ENCODE measurements around the gene VWA3A.
"Not testable (repeated sequence)": the region's sequence is repeated elsewhere in the genome, so short reads cannot be mapped to it uniquely, and the experiment has no call there.

The VWA3A gene

DNA sequence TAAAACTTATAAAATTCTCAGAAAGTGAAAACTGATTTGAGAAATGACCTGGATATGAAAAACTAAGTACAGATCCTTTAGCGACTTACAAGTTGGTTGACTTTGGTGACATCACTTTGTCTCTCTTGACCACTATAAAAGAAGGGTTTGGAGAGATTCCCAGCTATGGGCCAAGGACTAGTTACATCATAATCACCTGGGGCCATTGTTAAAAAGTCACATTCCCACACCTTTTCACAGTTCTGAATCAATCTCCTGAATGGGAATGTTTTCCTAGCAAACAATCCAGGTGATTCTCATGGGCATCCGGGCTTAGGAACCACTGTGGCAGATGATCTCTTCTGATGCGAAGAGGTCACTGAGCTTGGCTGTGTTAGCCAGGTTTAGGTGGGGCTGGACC, 620 bp upstream of the VWA3A start:
- H3K9ac ChIP-seq (ENCODE audit: low read depth, low read length): no peak overlapping the region
- H3K27me3 ChIP-seq (ENCODE audit: control insufficient read depth, insufficient read depth, low read length): no peaks in the 10 kb centered on the region
- H3K9me3 ChIP-seq (ENCODE audit: control insufficient read depth, insufficient read depth, low read length): no peaks in the 10 kb centered on the region
- H3K4me3 ChIP-seq (ENCODE audit: low read depth, low read length): no peak overlapping the region
- H3K4me1 ChIP-seq (ENCODE audit: control insufficient read depth, insufficient read depth, low read length): peaks cover 10% of the 10 kb centered on the region
- no peaks in the 10 kb centered on the region for H3K36me3 ChIP-seq (ENCODE audit: control insufficient read depth, insufficient read depth, low read length)

DNA sequence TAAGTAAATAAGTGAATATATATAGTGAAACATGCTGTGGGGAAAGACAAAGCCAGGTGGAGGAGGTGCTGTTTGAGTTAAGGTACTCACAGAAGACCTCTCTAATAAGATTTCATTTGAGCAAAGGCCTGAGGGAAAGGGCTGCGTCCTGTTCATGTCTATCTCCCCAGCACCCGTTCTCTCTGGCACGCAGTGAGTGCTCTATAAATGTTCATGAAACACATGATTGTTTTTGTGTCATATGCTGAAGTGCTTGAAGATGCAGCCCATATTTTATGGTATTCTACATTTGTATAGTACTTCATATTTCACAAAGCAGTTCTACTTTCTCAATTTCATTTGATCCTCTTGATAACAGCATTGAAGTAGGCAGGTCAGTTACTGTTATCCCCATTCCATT, 990 bp downstream of the VWA3A start:
- Histone ChIP-seq H3K4me3 (ENCODE audit: low read depth, low read length) (no peak overlapping the region), H3K27me3 (ENCODE audit: control insufficient read depth, insufficient read depth, low read length) (no peaks in the 10 kb centered on the region), H3K4me1 (ENCODE audit: control insufficient read depth, insufficient read depth, low read length) (peaks cover 10% of the 10 kb centered on the region), H3K9ac (ENCODE audit: low read depth, low read length) (no peak overlapping the region), H3K9me3 (ENCODE audit: control insufficient read depth, insufficient read depth, low read length) (no peaks in the 10 kb centered on the region), H3K36me3 (ENCODE audit: control insufficient read depth, insufficient read depth, low read length) (no peaks in the 10 kb centered on the region)

DNA sequence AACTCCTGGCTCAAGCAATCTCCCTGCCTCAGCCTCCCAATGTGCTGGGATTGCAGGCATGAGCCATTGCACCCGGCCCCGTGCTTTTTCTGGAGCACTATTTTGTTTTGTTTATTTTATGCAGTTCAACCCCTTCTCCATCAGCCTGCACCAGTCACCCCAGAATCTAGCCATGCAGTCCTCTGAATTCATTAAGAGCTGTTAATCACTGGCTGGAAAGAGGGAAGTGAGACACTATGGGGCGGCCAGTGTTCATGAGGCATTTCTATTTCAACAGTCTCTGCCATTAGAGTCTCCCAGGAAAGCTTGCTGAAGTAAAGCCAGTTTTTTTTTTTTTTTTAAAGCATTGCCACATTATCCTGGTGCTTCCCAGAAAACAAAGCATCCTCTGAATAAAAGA, 1.7 kb downstream of the VWA3A start:
- Histone ChIP-seq H3K36me3 (ENCODE audit: control insufficient read depth, insufficient read depth, low read length) (no peaks in the 10 kb centered on the region), H3K4me3 (ENCODE audit: low read depth, low read length) (no peak overlapping the region), H3K9me3 (ENCODE audit: control insufficient read depth, insufficient read depth, low read length) (no peaks in the 10 kb centered on the region), H3K27me3 (ENCODE audit: control insufficient read depth, insufficient read depth, low read length) (no peaks in the 10 kb centered on the region), H3K4me1 (ENCODE audit: control insufficient read depth, insufficient read depth, low read length) (peaks cover 10% of the 10 kb centered on the region), H3K9ac (ENCODE audit: low read depth, low read length) (no peak overlapping the region)

DNA sequence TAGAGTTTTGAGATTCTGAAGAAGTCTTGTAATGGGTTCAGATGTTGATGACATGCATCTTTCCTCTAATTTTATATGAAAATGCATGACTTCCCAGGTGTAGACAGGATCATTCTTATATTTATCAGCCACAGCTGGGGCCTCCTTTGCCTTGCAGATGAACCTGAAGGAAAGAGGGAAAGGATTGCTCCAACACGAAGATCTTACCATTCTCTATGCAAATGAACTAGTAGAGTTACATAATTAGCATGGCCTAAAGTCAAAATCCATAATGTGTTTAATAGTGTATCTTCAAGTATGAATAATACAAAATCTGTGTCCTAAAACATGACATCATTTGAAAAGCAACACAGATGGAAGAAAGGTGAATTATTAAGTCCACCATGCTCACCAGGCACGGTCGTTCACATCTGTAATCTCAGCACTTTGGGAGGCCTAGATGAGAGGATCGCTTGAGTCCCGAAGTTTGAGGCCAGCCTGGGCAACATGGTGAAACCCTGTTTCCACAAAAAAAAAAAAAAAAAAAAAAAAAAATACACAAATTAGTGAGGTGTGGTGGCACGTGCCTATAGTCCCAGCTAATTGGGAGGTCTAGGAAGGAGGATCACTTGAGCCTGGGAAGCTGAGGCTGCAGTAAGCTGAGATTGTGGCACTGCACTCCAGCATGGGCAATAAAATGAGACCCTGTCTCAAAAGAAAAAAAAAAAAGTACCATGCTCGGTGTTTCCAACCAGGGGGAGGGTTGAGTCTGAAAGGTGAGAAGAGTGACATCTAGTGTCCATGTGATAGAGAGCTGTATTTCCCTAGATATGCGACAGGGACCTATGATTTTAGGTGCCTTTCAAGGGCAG, 6.3 kb downstream of the VWA3A start:
- H3K4me3 ChIP-seq (ENCODE audit: low read depth, low read length): no peak overlapping the region
- H3K9me3 ChIP-seq (ENCODE audit: control insufficient read depth, insufficient read depth, low read length): no peaks in the 10 kb centered on the region
- no peaks in the 10 kb centered on the region for H3K27me3 ChIP-seq (ENCODE audit: control insufficient read depth, insufficient read depth, low read length)
- no peaks in the 10 kb centered on the region for H3K36me3 ChIP-seq (ENCODE audit: control insufficient read depth, insufficient read depth, low read length)
- peaks cover 14% of the 10 kb centered on the region for H3K4me1 ChIP-seq (ENCODE audit: control insufficient read depth, insufficient read depth, low read length)
- H3K9ac ChIP-seq (ENCODE audit: low read depth, low read length): no peak overlapping the region

DNA sequence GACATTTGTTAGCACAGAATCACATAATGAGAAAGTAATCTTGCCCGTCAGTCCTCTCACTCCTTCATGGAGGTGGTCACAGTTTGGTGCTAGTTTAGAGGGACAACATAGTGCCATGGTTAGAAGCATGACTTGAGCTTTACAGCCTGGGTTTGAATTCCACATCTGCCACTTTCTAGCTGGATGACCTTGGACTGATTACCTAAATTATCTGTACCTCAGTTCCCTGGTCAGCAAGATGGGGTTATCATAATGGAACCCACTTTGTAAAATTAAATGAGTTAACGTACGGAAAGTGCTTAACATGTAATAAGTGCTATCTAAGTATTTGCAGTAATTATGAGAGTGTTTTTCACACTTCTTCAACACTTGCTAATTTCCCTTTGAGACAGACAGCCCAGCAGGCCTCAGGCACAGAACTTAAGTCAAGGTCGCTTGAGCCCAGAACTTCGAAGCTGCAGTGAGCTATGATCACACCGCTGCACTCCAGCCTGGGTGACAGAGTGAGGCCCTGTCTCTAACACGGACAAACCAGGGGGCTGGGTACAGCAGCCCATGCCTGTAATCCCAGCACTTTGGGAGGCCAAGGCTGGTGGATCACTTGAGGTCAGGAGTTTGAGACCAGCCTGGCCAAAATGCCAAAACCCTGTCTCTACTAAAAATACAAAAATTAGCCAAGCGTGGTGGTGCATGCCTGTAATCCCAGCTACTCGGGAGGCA, 7.1 kb downstream of the VWA3A start:
- Histone ChIP-seq H3K27me3 (ENCODE audit: control insufficient read depth, insufficient read depth, low read length) (no peaks in the 10 kb centered on the region), H3K36me3 (ENCODE audit: control insufficient read depth, insufficient read depth, low read length) (no peaks in the 10 kb centered on the region), H3K9me3 (ENCODE audit: control insufficient read depth, insufficient read depth, low read length) (no peaks in the 10 kb centered on the region), H3K9ac (ENCODE audit: low read depth, low read length) (no peak overlapping the region), H3K4me3 (ENCODE audit: low read depth, low read length) (no peak overlapping the region), H3K4me1 (ENCODE audit: control insufficient read depth, insufficient read depth, low read length) (peaks cover 18% of the 10 kb centered on the region)

DNA sequence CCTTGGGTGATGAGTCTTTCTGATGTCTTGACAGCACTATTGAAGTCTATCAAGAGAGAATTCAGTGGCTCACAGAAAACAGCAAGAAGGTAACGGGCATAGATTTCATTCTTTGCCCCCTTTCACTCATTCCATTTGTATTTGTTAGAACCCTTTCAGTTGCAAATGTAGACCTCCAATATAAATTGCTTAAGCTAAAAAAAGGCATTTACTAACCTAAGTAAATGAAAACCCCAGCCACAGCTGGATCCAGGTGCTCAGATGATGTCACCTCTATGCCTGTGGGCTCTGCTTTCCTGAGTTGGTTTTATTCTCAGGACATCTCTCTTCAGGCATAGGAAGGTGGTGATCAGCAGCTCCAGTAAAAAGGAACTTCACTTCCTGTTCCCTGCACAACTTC, 11.1 kb downstream of the VWA3A start:
- Histone ChIP-seq H3K4me1 (ENCODE audit: control insufficient read depth, insufficient read depth, low read length) (peaks cover 18% of the 10 kb centered on the region), H3K27me3 (ENCODE audit: control insufficient read depth, insufficient read depth, low read length) (no peaks in the 10 kb centered on the region), H3K4me3 (ENCODE audit: low read depth, low read length) (no peak overlapping the region), H3K9ac (ENCODE audit: low read depth, low read length) (no peak overlapping the region), H3K36me3 (ENCODE audit: control insufficient read depth, insufficient read depth, low read length) (no peaks in the 10 kb centered on the region), H3K9me3 (ENCODE audit: control insufficient read depth, insufficient read depth, low read length) (no peaks in the 10 kb centered on the region)

DNA sequence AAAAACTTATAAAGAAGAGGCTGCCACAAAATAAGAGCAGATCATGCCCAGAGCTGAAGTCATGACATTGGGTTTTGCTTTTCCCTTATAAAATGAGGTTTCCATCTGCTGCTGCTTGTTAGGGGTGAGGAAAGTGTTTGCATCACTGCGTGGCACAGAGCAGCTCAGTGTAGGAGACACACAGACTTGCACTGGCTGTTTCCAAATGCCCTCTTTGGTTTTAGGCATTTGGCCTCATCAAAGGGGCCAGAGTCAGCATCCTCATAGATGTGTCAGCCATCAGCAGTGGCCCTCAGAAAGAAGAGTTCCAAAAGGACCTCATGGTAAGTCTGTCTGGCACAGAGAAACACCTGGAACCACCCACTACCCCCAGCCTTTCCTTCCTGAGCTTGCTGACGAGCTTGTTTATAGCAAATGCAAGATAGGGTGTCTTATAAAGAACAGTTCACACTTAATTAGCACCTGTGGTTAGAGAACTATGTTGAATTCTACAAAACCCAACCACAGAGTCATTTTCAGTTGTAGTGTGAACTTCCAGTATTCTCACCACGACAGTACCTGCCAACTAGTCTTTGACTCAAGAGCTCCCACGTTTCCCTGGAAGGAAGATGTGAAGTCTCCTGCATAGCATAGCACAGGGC, 17.0 kb downstream of the VWA3A start:
- peaks cover 2% of the 10 kb centered on the region for H3K27me3 ChIP-seq (ENCODE audit: control insufficient read depth, insufficient read depth, low read length)
- H3K9ac ChIP-seq (ENCODE audit: low read depth, low read length): no peak overlapping the region
- no peaks in the 10 kb centered on the region for H3K9me3 ChIP-seq (ENCODE audit: control insufficient read depth, insufficient read depth, low read length)
- H3K36me3 ChIP-seq (ENCODE audit: control insufficient read depth, insufficient read depth, low read length): no peaks in the 10 kb centered on the region
- H3K4me1 ChIP-seq (ENCODE audit: control insufficient read depth, insufficient read depth, low read length): no peaks in the 10 kb centered on the region
- H3K4me3 ChIP-seq (ENCODE audit: low read depth, low read length): no peak overlapping the region

DNA sequence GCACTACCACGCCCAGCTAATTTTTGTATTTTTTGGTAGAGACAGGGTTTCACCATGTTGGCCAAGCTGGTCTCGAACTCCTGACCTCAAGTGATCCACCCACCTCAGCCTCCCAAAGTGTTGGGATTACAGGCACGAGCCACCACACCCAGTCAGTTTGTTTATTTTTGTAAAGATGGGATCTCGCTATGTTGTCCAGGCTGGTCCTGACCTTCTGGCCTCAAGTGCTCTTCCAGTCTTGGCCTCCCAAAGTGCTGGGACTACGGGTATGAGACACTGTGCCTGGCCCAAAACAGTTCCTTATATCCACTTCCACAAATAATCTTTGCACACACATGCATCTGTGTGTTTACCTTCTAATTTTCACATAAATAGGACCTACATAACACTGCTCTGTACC, 19.3 kb downstream of the VWA3A start:
- H3K27me3 ChIP-seq (ENCODE audit: control insufficient read depth, insufficient read depth, low read length); H3K36me3 ChIP-seq (ENCODE audit: control insufficient read depth, insufficient read depth, low read length); H3K9ac ChIP-seq (ENCODE audit: low read depth, low read length); H3K9me3 ChIP-seq (ENCODE audit: control insufficient read depth, insufficient read depth, low read length); H3K4me1 ChIP-seq (ENCODE audit: control insufficient read depth, insufficient read depth, low read length); H3K4me3 ChIP-seq (ENCODE audit: low read depth, low read length): not testable (repeated sequence)

DNA sequence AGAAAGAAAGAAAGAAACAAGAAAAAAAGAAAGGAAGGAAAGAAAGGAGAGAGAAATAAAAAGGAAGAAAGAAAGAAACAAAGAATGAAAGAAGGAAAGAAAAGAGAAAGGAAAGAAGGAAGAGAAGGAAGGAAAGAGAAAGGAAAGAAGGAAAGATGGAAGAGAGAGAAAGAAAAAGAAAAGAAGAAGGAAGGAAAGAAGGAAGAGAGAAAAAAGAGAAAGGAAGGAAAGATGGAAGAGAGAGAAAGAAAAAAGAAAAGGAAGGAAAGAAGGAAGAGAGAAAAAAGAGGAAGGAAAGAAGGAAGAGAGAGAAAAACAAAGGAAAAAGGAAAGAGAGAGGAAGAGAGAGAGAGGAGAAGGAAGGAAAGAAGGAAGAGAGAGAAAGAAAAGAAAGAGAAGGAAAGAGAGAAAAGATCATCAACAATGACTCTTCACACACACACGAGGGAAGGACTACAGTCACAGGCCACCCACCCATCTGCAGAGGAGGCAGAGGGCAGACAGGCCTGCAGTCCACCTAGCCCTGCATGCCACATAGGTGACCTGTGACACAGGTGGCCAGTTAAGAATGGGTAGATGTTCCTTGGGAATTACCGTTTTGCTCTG, 23.9 kb downstream of the VWA3A start:
- no peaks in the 10 kb centered on the region for H3K36me3 ChIP-seq (ENCODE audit: control insufficient read depth, insufficient read depth, low read length)
- H3K4me3 ChIP-seq (ENCODE audit: low read depth, low read length): no peak overlapping the region
- no peaks in the 10 kb centered on the region for H3K9me3 ChIP-seq (ENCODE audit: control insufficient read depth, insufficient read depth, low read length)
- no peak overlapping the region for H3K9ac ChIP-seq (ENCODE audit: low read depth, low read length)
- H3K27me3 ChIP-seq (ENCODE audit: control insufficient read depth, insufficient read depth, low read length): no peaks in the 10 kb centered on the region
- H3K4me1 ChIP-seq (ENCODE audit: control insufficient read depth, insufficient read depth, low read length): no peaks in the 10 kb centered on the region

DNA sequence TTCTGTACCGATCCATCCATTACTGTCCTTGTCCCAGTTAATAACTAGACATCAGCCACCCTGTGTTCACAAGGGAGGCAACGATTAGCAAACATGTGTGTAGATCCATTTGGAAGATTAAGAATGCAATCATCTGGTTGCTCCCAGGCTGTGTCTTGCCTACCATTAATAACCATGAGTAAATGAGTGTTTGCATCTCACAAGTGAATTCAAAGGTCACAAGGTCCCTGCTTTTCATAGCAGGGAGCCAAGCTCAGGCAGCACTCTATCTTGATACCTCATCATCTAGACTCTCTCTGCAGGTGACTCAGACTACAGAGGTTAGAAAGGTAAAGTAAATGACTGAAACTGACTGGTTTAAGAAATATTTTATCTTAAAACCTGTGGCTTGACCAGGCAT, 25.3 kb downstream of the VWA3A start:
- Histone ChIP-seq H3K36me3 (ENCODE audit: control insufficient read depth, insufficient read depth, low read length) (no peaks in the 10 kb centered on the region), H3K4me1 (ENCODE audit: control insufficient read depth, insufficient read depth, low read length) (no peaks in the 10 kb centered on the region), H3K9me3 (ENCODE audit: control insufficient read depth, insufficient read depth, low read length) (no peaks in the 10 kb centered on the region), H3K4me3 (ENCODE audit: low read depth, low read length) (no peak overlapping the region), H3K9ac (ENCODE audit: low read depth, low read length) (no peak overlapping the region), H3K27me3 (ENCODE audit: control insufficient read depth, insufficient read depth, low read length) (no peaks in the 10 kb centered on the region)

DNA sequence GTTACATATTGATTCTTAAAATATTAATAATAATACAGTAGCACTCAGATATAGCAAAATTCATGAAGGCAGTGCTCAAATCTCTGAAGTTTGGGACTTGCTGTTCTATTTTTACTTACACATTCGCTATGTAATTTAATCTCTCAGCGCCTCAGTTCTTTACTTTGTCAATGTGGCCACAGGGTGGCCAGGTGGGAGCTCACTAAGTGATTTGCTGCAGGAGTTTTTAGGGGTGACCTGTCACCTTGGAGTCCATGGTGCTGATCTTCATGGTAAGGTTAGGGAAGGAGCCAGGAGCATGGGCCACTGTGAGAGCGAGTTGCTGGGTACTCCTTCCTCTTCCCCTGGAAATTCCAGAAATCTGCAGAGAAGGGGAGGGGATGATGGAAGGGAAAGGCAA, 28.1 kb downstream of the VWA3A start:
- no peaks in the 10 kb centered on the region for H3K9me3 ChIP-seq (ENCODE audit: control insufficient read depth, insufficient read depth, low read length)
- no peak overlapping the region for H3K9ac ChIP-seq (ENCODE audit: low read depth, low read length)
- H3K36me3 ChIP-seq (ENCODE audit: control insufficient read depth, insufficient read depth, low read length): no peaks in the 10 kb centered on the region
- H3K4me3 ChIP-seq (ENCODE audit: low read depth, low read length): no peak overlapping the region
- H3K27me3 ChIP-seq (ENCODE audit: control insufficient read depth, insufficient read depth, low read length): no peaks in the 10 kb centered on the region
- no peaks in the 10 kb centered on the region for H3K4me1 ChIP-seq (ENCODE audit: control insufficient read depth, insufficient read depth, low read length)

All from iPS-15b (cell line).